CD4-positive, alpha-beta T cell treated with Interleukin-15 for 1 hour (primary cell): Measurements from ENCODE around the gene VSTM2B.

ENCODE experiments used
- DNase-seq: peaks from one replicate; pipeline ENCODE4 v3.0.0-alpha.2; 2020

VSTM2B gene

GRCh38 chr19:29605653-29606419 is 80.0 kb downstream of the VSTM2B start, which contains the start of gene POP4:
POP4 (plus strand) TSS chr19:29606283; CDS start chr19:29606319, 36 bp downstream.
- DNase-seq, result peak; percentile 97

DNA sequence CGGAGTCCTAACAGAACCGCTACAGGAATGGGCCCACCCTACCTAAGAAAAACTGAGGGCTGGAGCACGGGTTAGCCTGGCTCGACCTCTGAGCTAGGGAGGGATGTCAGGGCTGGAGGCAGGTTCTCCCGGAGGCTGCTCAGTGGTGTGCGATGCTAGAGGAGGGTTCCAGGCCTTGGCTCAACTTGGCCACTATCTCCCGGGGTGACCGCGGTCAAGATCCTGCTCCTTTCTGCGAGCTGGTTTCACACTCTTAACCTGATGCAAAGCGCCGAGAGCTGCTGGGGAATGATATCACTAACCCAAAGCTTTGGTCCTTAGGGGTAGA is 80.6 kb downstream of the VSTM2B start:
- no peak for DNase-seq

- no peak for DNase-seq
These were observed 83.8 kb downstream of the VSTM2B start for GRCh38 chr19:29609636-29610035.

DNA sequence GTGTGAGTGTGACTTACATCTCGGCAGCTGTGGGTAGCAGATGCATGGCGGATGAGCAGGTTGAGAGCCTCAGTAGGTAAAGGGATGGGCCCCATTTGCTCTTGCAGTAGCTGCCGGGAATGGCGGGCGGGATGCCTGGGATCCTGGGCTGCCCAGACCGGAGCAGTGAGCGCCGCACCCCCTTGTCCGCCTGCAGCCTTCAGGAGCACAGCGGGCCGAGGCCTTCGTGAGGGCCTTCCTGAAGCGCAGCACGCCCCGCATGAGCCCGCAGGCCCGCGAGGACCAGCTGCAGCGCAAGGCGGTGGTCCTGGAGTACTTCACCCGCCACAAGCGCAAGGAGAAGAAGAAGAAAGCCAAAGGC is 84.4 kb downstream of the VSTM2B start:
- DNase-seq, result no peak

- peak; percentile 90 for DNase-seq
These were observed 84.9 kb downstream of the VSTM2B start for GRCh38 chr19:29610574-29611271.

DNA sequence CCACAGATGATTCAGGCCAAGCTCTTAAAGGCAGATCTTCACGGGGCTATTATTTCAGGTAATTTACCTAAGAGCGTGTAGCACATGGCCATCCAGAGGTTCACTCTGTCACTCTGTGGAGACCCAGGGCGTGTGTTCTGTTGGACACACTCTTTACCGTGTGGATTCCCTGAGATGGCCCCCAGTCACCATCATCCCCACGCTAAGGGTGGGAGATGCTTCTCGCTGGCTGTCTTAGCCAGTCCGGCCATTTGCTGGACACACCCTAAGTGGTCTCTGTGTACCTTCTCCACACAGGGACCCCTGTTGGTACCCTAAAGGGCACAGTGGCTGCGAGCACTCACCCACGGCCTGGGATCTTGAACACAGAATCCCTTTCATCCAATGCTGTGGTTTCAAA is 86.3 kb downstream of the VSTM2B start:
- no peak for DNase-seq

DNA sequence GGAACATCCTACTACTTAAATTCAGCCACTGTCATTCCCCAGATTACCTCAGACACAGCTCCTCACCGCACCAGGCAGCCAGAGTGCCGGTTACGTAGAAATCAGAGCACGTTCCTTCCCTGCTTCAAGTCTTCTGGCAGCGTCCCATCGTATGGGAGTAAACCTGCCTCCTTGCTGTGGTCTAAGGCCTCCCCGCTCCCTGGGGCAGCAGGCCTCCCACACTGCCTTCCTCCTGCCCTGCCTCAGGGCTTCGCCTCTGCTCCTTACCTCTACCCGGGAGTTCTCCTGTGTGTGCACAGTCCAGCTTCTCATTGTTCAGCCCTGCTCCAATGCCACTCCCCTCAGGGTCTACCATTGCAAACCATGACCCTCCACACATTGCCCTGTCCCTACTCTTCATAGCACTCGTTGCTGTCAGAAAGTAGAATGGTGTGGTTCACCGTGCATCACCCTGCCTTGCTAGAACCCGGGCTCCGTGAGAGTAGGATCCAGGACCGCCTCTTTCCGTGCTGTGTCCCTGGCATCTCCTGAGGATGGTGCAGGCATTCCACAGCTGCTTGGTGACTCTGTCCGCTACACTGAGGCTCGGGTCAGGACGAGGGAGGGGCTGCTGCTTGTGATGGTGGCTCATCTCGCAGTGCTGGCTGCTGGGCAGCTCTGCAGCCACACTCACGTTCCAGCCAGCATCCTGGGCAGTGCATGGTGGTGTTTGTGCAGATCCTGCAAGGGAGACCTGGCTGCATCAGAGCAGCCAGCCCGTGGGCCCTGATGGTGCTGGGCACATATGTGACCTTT is 87.2 kb downstream of the VSTM2B start:
- no peak for DNase-seq

DNA sequence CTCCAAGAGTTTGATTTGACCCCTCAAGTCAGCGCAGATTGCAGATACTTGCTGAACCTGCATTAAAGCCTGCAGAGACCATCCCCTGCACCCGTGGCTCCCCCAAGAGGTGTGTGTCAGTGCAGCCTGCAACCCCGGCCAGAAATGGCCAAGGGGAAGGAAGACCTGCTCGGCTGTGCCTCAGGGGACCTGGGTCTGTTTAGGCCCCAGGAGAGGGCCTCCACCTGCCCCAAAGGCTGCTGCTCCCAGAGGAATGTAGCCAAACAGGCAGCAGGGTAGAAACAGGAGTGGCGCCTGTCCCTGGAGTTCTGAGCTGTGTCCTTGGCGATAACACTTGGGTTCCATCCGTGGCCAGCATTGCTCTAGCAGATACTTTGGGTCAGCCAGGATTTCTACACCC is 88.3 kb downstream of the VSTM2B start:
- no peak for DNase-seq
